Thyroid gland (tissue), 4 donors: ENCODE measurements around the gene CINP.

Experiments used
- CTCF ChIP-seq, 6 experiments: fragments of 200-600 bp in 3 of 6; fragments of 450-650 bp in 3 of 6; sonication (generic) in 3 of 6; IDR thresholded peaks; one replicate each; pipeline ENCODE4 v1.5.1; 2016 to 2019; ENCODE audit warnings: antibody characterized with exemption in 6 of 6, mild to moderate bottlenecking in 2 of 6, inconsistent platforms in 1 of 6, moderate library complexity in 1 of 6
- POLR2A ChIP-seq, 2 donors: fragments of 450-650 bp; IDR thresholded peaks; one replicate each; pipeline ENCODE4 v1.6.1; 2017; ENCODE audit warnings: antibody characterized with exemption in 2 of 2, mild to moderate bottlenecking in 2 of 2, moderate library complexity in 1 of 2

DNA sequence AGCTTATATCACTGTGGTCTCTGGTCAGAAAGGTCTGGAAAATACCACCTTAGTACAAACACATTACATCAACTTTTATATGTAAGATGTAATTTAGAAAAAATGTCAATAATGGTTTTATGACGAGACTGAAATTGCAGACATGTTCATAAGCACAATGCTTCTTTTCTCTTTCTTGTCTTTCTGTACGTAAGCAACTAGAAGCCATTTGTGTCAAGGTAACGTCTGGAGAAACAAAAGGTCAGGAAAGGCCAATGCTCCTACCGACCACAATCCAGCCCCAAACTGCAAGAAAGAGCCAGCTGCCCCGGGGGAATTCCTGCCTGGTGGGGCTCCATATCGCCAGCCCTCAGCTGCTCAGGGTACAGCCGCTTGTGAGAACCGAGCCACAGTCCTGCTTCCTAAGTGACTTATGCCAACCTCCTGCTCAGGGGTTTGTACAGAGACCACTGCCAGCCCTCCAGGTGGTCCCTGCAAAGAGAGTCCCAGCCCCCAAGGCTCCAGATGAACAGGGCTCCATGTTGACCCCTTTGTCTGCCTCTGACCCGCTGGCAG lies 36.8 kb downstream of the CINP start:
- TF ChIP-seq CTCF (IDR thresholded peaks at IDR 0.05) (no peak), POLR2A (IDR thresholded peaks at IDR 0.05) (no peak)
